ENCODE measurements around the gene AIG1. TPM values are rescaled to one million over a fixed set of nuclear protein-coding genes. Genes with fewer than 3 reads are reported as not detected.

Gene AIG1, protein sequence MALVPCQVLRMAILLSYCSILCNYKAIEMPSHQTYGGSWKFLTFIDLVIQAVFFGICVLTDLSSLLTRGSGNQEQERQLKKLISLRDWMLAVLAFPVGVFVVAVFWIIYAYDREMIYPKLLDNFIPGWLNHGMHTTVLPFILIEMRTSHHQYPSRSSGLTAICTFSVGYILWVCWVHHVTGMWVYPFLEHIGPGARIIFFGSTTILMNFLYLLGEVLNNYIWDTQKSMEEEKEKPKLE
- total RNA-seq: 51.6 and 65.4 TPM in 2 replicates

DNA sequence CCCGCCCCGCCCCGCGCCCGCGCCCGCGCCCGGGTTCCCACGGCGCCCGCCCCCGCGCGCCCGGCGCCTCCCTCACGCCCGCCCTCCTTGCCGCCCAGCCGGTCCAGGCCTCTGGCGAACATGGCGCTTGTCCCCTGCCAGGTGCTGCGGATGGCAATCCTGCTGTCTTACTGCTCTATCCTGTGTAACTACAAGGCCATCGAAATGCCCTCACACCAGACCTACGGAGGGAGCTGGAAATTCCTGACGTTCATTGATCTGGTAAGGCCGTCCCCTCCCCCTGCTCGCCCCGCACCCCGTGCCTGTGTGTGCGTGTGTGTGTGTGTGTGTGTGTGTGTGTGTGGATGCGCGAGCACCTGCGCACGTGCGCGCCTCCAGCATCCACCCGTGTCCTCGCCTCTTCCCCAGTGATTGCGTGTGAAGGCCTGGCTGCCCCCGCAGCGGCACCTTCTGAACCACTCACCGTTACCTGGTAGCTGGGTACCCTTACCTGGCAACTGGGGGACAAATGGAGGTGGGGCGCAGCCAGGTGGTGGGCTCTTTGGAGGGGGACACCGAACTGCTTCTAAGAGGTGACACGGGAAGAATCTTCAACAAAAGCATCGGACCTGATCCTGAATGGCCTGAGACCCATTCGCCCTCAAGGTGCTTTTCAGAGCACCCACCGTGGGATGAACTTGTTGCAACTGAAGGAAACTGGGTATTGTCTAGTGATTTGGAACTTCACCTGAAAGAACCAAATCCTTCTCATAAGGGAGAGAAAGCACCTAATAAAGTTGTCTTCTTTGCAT is at the start of gene AIG1:
TSS of gene AIG1 (plus strand) at position 84 of the 791 bp plus-strand sequence. CDS start at position 121, 37 bp downstream.

Other genes with a start within 250 kb of the AIG1 start
- 10.0 and 16.6 TPM in 2 replicates for gene HIVEP2, start 115.7 kb upstream of the AIG1 start, total RNA-seq